Measurements from ENCODE around the gene SLC38A3.
A peak's percentile ranks its signal among the peaks of the same experiment; 100 is the strongest.
"Not testable (repeated sequence)": the region's sequence is repeated elsewhere in the genome, so short reads cannot be mapped to it uniquely, and the experiment has no call there.

SLC38A3 gene

DNA sequence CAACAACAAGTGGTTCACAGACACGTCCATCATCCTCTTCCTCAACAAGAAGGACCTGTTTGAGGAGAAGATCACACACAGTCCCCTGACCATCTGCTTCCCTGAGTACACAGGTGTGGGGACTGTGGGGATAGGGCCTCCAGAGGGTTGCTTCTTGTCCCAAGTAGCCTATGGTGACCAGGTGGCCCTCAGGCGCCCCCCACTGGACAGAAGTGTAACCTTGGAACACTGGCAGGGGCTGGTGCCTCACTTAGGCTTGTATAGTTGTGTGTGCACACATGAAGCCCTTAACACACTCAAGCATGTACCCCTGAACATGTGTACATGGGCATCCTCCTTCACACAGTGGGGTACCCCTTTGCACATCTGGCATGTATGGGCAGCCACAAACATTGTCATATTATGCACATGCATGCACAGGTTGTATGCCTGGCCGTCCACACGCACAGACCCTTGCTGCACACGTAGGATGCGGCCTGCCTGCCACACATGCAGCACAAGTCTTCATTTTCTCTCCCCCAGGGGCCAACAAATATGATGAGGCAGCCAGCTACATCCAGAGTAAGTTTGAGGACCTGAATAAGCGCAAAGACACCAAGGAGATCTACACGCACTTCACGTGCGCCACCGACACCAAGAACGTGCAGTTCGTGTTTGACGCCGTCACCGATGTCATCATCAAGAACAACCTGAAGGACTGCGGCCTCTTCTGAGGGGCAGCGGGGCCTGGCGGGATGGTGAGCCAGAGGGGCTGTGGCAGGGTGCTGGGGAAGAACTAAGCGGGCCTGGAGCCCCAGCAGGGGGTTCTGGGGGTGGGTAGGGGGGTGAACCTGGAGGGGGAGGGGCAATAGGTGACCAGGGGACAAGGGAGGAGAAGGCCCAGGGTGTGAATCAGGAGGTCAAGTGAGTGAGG, 52.2 kb downstream of the SLC38A3 start:
- DNase-seq = peak; percentile 64

DNA sequence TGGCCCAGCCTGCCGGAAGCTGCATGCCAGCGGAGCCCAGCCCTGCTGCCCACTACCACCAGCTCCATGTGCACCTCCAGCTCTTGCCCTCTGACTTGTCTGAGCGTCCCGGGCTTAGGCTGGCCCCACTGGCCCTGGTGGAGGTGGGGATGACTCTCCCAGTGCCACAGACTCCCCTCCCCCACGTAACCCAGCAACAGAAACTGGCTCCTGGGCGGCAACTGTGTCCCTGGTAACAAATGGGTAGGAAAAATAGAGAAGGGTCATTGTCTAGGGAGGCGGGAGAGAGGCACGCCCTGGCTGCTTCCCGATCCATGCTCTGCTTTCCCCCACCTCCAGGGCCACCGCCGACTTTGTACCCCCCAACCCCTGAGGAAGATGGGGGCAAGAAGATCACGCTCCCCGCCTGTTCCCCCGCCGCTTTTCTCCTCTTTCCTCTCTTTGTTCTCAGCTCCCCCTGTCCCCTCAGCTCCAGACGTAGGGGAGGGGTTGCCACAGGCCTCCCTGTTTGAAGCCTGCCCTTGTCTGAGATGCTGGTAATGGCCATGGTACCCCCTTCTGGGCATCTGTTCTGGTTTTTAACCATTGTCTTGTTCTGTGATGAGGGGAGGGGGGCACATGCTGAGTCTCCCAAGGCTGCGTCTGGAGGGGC, 53.1 kb downstream of the SLC38A3 start:
- no peak for DNase-seq

DNA sequence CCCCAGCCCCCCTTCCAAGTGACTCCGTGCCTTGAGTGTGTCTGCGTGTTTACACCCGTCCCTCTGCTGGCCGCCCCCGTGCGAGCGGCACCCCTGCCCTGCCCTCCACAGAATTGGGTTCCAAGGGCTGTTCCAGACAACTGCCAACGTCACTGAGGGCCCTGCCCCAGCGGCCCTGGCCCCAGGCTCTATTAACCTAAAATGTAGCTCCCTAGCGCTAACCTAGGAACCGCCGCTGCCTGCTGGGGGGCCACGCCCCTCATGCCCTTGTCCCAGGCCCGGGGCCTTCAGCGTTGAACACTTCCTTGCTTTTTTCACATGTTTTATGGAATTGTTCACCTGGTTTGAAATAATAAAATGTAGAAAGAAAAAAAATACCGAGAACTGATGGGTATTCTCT, 53.9 kb downstream of the SLC38A3 start:
- DNase-seq = no peak

- DNase-seq = no peak
These were observed 54.5 kb downstream of the SLC38A3 start for GRCh38 chr3:50259432-50260026.

DNA sequence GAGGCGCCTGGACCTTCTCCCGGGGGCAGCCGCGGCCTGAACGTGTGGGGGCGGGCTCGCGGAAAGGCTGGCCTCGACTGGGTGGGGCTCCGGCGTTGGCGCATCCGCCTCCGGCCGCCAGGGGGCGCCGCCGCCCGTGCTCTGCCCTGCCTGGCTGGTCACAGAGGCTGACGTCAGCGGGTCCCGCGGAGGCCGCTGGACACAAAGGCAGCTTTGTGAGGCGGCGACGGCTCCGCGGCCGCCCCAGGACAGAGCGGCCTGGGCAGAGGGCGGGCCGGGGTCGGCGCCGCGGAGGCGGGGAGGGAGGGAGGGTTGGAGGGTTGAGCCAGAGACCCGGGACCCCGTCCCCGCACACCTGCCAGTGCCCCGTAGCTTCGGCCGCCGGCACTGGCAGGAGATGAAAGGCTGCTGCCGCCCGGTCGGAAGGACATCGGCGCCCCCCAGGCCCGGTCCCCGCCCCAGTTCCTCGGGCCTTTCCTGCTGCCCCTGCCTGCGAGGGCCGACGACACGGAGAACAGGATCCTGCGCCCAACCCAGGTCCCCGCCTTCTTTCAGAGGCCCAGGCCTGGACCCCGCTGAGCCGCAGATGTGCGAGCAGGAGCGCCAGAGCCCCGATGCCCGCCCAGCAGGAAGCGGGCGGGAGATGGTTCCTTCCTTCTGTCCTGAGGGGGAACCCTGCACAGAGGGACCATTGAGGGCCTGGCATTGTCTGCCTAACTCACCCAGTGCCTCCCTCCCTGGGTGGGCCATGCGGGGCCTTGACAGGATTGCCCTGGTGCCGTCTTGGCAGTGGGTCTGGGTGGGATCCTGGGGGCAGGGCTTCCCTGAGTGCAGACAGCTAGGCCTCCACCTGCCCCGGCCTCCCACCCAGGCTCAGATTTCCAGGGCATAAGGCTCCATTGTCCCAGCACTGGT, 55.2 kb downstream of the SLC38A3 start:
- peak; percentile 91 for DNase-seq

- no peak for DNase-seq
These were observed 55.9 kb downstream of the SLC38A3 start for GRCh38 chr3:50260942-50261441.

- DNase-seq = no peak
These were observed 56.4 kb downstream of the SLC38A3 start for GRCh38 chr3:50261505-50261904.

DNA sequence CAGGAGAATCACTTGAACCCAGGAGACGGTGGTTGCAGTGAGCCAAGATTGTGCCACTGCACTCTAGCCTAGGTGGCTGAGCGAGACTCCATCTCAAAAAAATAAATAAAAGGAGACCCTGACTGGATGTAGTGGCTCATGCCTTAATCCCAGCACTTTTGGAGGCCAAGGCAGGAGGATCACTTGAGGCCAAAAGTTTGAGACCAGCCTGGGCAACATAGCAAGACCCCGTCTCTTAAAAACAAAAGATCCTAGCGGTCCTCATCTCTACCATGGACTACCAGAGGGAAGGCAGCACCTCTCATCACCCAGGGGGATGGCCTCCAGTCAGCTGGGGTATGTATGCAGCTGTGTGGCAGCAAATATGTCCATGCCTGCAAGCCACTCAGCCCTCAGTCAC, 57.1 kb downstream of the SLC38A3 start:
- DNase-seq = not testable (repeated sequence)

DNA sequence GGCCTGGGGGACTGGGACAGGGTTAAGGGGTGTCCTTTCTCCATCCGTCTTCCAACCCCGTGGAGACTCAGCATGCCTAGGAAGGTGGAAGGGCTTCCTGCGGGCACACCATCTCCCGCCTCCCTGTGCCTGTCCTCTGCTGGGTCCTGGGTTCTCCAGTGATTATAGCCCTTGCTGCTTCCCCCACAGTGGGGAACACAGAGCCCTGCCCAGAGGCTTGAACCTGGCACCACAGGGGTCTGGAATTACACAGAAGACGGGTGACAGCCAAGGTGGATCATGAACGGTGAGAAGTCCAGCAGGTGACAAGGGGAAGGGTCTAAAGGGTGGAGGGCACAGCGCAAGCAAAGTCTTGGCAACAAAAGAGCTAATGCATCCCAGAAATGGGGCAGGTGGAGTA, 57.7 kb downstream of the SLC38A3 start:
- no peak for DNase-seq

DNA sequence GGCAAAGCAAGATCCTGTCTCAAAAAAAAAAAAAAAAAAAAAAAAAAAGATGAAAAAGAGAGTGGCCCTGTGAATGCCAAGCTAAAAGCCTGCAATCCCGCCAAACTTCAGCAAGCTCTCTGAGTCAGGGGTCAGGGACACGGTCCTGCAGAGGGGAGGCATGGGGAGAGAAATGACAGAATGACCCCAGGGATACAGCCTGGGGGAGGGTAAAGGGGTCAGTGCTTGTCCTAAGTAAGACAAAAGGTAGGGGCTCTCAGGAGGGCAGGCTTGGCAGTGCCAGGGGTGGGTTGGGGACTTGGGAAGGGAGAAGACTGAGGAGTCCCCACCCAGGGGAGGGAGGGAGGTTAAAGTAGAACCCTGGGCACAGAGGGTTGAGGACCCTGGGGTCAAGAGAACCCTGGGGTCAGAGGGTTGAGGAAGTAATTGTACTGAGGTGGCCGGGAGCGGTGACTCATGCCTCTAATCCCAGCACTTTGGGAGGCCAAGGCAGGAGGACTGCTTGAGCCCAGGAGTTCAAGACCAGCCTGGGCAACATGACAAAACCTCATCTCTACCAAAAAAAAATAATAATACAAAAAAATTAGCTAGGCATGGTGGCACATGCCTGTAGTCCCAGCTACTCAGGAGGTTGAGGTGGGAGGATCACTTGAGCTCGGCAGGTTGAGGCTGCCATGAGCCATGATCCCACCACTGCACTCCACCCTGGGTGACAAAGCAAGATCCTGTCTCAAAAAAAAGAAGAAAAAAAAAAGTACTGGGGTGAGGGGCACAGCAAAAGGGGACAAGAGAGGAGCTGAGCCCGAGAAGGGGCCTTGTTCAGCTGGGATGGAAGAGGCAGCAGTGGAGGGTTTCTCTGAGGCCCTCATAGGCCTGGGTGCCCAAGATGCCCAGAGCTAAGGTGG, 58.7 kb downstream of the SLC38A3 start:
- DNase-seq = no peak

DNA sequence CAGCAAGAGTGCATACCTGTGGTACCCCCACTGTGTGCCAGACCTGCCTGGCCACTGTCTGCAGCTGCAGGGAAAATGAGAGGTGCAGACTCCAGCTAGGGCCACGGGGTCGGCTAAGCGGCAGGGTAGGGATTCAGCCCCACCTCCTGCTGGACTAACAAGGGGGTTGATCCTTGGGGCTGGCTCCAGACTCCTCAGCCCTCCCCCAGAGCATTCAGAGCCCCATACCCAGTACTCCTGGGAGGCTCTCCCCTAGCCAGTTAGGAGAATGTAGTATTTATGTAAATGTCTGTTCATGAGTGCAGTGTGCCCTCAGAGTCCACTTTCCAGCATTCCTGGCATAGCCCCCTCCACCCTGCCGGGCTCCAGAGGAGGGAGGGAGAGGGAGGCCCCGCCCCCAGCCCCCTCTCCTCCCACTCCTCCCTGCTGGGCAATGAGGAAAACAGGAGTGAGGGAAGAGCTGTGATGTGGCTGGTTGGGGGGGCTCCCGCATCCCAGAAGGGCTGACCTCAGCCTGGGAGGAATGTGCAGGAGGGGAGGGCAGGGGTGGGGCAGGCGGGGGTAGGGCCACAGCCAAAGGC, 59.4 kb downstream of the SLC38A3 start:
- DNase-seq = no peak

DNA sequence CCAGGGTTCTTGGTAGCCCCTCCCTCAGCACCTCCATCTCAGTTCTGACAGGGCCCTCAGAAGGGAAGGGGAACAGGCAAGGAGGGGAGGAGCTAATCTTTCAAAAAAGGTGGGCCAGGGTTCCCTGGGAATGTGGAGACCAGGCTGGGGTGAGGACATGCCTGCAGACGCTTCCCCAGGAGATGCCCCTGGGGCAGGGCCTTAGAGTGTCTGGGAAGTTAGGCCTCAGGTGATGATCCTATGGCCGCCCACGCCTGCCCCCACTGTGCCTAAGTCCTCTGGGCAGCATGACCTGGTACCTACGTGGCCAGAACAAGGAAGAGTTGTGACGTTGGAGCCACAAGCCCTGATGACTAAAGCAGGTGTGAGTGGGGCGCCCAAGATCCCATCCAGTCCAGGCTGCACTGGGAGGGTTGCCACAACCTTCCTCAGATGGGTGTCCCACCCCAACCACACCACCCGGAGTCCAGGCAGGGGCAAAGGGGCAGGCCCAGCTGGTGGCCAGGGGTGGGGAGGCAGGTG, 60.0 kb downstream of the SLC38A3 start:
- DNase-seq = no peak

GRCh38 chr3:50265571-50265970, 60.5 kb downstream of the SLC38A3 start:
- no peak for DNase-seq

GRCh38 chr3:50266017-50266416, 60.9 kb downstream of the SLC38A3 start:
- DNase-seq = no peak

DNA sequence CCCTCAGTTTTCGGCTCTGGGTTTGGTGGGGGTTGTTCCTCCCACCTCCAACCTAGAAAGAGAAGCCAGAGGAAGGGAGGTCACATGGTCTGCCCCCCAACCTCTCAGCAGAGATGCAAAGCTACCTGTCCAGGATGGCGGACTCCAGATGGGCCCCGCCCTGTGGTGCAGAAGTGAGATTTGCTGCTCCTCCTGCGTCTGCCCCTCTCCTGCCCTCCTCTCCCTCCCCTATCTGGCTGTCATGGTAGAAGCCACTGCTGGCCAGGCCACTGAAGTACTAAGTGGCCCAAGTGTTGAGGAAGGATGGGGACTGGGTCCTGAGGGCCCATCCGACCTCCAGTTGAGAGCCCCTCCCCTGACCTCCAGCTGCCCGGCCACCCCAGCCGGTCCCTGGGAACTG, 61.8 kb downstream of the SLC38A3 start:
- DNase-seq = no peak

- no peak for DNase-seq
These were observed 62.3 kb downstream of the SLC38A3 start for GRCh38 chr3:50267280-50267913.

DNA sequence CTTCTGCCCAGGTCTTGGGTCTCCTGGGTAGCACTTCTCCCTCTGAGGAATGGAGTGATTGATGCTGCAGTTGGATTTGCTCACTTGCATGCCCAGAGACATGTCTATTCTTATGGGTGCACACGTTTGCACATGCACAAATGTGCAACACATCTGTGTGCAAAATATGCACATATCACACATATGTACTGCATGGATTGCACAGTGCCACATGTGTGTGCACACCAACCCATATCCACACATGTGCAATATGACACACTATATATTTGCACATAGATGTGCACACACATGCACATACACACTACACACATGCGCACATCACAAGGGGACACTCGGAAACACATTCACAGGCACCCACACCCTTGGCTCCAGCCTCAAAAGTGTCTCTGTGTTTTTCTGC, 63.2 kb downstream of the SLC38A3 start:
- no peak for DNase-seq

DNA sequence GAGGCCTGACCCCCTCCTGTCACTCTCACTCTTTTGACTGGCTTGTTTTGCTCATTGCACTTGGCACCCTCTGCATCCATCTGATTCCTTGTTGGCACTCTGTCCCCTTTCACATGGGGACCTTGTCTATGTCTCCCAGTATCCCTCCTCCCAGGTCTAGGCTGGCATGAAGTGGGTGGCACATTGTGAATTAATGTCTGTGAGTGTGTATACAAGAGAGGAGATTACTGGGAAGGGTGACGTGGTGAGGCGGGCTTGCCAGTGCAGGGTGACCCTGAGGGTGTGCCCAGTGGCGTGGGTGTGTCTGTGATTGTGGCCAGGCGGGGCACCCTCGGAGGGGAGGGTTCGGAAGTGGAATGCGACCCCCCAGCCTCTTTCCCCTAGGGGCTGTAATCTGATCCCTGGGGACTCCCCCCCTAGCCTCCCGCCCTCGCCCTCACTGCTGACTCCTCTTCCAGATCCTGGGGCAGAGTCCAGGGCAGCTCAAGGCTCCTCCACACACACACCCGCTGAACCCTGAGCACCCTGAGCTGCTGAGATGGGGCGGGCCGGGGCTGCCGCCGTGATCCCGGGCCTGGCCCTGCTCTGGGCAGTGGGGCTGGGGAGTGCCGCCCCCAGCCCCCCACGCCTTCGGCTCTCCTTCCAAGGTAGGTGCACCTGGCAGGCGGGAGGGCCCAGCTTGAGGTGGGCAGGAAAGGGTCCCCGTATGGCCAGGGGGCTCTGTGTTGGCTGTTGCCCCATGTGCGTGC, 63.8 kb downstream of the SLC38A3 start, which contains the start of gene SEMA3B:
TSS of gene SEMA3B (plus strand) at position 445 of the 749 bp plus-strand sequence. CDS start at position 539, 94 bp downstream.
- DNase-seq = no peak

- DNase-seq = no peak
These were observed 64.4 kb downstream of the SLC38A3 start for GRCh38 chr3:50269460-50269859.
